AG09319 (cell line): Measurements from ENCODE around the gene WDR70.

ENCODE experiments used
- DNase-seq: peaks from one replicate; pipeline ENCODE4 v3.0.0-alpha.2; 2010; ENCODE audit warnings: low read depth; ENCODE audit errors: extremely low read depth
- TF ChIP-seq, protein P1 (sequence below): IDR thresholded peaks from 2 replicates; pipeline ENCODE4 v1.5.1; 2011; ENCODE audit warnings: low read depth, mild to moderate bottlenecking, inconsistent platforms, low read length, moderate library complexity

The WDR70 gene

DNA sequence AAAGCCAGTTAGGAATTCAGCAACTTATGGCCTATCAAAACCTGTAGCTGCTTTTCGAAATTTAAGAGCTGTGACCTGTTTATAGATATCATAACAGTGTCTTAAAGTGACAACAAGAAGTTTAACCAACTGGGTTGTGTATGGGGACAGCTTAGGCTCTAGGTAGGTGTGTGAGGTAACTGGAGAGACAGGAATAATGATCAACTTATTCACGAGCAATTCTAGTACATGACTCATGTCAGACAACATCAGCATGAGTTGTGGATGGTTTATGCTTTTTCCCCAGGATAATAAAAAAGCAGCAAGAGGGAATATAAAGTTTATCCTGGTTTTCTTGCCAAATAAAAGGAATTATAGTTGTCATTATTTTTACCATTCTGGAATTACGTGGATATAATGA lies 372.1 kb downstream of the WDR70 start:
- TF ChIP-seq, protein P1, sequence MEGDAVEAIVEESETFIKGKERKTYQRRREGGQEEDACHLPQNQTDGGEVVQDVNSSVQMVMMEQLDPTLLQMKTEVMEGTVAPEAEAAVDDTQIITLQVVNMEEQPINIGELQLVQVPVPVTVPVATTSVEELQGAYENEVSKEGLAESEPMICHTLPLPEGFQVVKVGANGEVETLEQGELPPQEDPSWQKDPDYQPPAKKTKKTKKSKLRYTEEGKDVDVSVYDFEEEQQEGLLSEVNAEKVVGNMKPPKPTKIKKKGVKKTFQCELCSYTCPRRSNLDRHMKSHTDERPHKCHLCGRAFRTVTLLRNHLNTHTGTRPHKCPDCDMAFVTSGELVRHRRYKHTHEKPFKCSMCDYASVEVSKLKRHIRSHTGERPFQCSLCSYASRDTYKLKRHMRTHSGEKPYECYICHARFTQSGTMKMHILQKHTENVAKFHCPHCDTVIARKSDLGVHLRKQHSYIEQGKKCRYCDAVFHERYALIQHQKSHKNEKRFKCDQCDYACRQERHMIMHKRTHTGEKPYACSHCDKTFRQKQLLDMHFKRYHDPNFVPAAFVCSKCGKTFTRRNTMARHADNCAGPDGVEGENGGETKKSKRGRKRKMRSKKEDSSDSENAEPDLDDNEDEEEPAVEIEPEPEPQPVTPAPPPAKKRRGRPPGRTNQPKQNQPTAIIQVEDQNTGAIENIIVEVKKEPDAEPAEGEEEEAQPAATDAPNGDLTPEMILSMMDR = no peak
- DNase-seq = no peak

DNA sequence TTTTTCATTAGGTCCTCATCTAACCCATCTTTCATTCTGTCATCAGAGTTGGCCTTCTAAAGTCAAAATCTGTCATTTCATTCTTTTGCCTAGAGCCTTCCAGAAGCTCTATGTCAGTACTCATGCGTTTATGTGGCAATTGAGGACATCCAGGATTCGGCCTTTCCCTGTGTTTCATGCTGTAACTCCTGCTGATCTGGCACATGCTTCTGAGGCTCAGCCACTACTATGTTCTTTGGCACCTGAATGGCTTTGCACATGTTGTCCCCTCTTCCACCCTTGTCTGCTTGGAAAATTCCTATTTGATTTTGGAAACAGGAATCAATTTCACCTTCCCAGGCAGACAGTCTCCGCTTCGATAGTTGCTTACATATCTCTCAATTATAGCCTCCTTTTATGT lies 375.9 kb downstream of the WDR70 start:
- TF ChIP-seq, protein P1 = no peak
- no peak for DNase-seq

DNA sequence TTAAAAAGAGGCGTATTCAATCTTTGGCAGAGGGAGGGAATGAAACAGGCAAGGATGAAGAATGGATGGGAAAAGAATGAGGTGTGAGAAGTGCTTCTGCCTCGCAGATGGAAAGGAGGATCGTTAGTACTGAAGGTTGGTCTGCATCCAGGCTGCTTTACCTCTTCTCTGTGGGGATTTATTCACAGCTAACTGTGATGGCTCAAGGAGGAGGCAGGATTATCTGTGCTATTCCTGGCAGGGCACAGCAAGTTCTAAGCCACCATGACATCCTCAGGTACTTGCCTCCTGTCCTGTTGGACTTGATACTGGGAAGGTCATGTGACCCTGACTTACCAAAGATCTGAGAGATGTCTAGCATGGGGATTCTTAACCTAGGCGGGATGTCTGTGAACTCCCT lies 376.5 kb downstream of the WDR70 start:
- TF ChIP-seq, protein P1 = no peak
- no peak for DNase-seq

- no peak for DNase-seq
- TF ChIP-seq, protein P1 = no peak
These were observed 377.1 kb downstream of the WDR70 start for GRCh38 chr5:37756248-37756647.

GRCh38 chr5:37757980-37758582 lies 379.0 kb downstream of the WDR70 start:
- no peak for DNase-seq
- TF ChIP-seq, protein P1 = no peak; the same call in 1 of the 2 replicates

DNA sequence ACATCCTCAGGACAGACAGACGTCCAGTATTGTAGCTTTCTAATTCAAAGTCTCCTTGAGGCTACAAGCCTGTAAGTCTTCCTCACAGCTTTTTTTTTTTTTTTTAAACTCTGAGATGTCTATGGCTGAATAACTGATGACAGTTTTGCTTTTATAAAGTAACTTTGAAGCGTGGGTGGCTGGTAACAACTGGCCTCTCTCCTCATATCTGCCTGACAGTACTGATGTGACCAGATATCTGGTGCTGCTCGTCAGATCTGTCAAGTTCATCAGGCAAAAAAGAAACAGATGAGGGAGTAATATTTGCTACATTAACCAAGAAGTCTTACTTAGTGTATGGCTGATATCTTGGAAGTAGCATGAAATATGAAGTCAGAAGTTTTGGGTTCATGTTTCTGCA lies 388.1 kb downstream of the WDR70 start:
- no peak for DNase-seq
- TF ChIP-seq, protein P1 = no peak

GRCh38 chr5:37767961-37768360 lies 388.8 kb downstream of the WDR70 start:
- TF ChIP-seq, protein P1 = no peak
- no peak for DNase-seq
